Tibial artery (tissue), 4 donors: ENCODE measurements around the gene CCDC181.

Experiments used
- DNase-seq, 2 donors: peaks; one replicate each; pipeline ENCODE4 v3.0.0-alpha.2; 2019
- H3K27ac ChIP-seq, 2 donors: fragments of 200-600 bp; sonication (generic) in 1 of 2; 1 replicate in 1 of 2; 2 replicates in 1 of 2; pipeline ENCODE4 v1.5.1; 2018 to 2019; ENCODE audit warnings: mild to moderate bottlenecking in 1 of 2
- H3K27me3 ChIP-seq, 2 donors: fragments of 200-600 bp; sonication (generic) in 1 of 2; one replicate each; pipeline versions ENCODE4 v1.5.1 to v1.6.0; 2016 to 2019
- H3K36me3 ChIP-seq, 3 donors: fragments of 200-600 bp; sonication (generic) in 2 of 3; one replicate each; pipeline ENCODE4 v1.5.1; 2016 to 2019; ENCODE audit warnings: mild to moderate bottlenecking in 2 of 3
- H3K4me1 ChIP-seq, 4 donors: fragments of 200-600 bp; sonication (generic) in 2 of 4; 1 replicate in 3 of 4; 2 replicates in 1 of 4; pipeline ENCODE4 v1.5.1; 2016 to 2019
- H3K4me3 ChIP-seq, 2 donors: fragments of 200-600 bp; sonication (generic) in 1 of 2; 1 replicate in 1 of 2; 2 replicates in 1 of 2; pipeline ENCODE4 v1.5.1; 2018 to 2019; ENCODE audit warnings: mild to moderate bottlenecking in 2 of 2
- H3K9me3 ChIP-seq, 3 donors: fragments of 200-600 bp; sonication (generic) in 1 of 3; one replicate each; pipeline ENCODE4 v1.5.1; 2016 to 2019
- CTCF ChIP-seq, 2 experiments: fragments of 200-600 bp in 1 of 2; fragments of 450-650 bp in 1 of 2; IDR thresholded peaks; one replicate each; pipeline ENCODE4 v1.5.1; 2017 to 2019; ENCODE audit warnings: antibody characterized with exemption in 2 of 2, mild to moderate bottlenecking in 1 of 2, moderate library complexity in 1 of 2
- intact Hi-C: fragments of 100-400 bp; cut with DNase I; formaldehyde crosslinking; loops from one replicate; pipeline ENCODE4 v1.15.0; 2023; ENCODE audit warnings: low total_unique reads

The CCDC181 gene

GRCh38 chr1:169345511-169345910 is 81.8 kb downstream of the CCDC181 start:
- H3K4me3 ChIP-seq, result no peak overlapping the region
- DNase-seq, result no peak
- no peaks in the 10 kb centered on the region for H3K27me3 ChIP-seq
- no peak for TF ChIP-seq CTCF (IDR thresholded peaks at IDR 0.05)
- no peaks in the 10 kb centered on the region for H3K9me3 ChIP-seq
- intact Hi-C loops, result loop anchor here (5.0 to 10.0 kb wide), 3 partner anchors 743 to 1003 kb away; no protein-coding TSS in a partner anchor
- no peaks in the 10 kb centered on the region for H3K4me1 ChIP-seq
- no peaks in the 10 kb centered on the region for H3K36me3 ChIP-seq
- no peak overlapping the region for H3K27ac ChIP-seq
